ENCODE measurements around the gene WWC1.

GRCh38 chr5:168346417-168346816, 55.0 kb downstream of the WWC1 start:
- TF ChIP-seq POLR2AphosphoS5 (IDR thresholded peaks at IDR 0.05; ENCODE audit: low read depth, low read length) (no peak), POLR2A (IDR thresholded peaks at IDR 0.05; ENCODE audit: low read depth, low read length) (no peak), TAF1 (IDR thresholded peaks at IDR 0.05; ENCODE audit: low read depth, low read length) (no peak), POU2F2 (IDR thresholded peaks at IDR 0.05; ENCODE audit: low read depth, low read length) (no peak), PAX5 (IDR thresholded peaks at IDR 0.05; ENCODE audit: insufficient read depth, low read length, severe bottlenecking) (no peak), SPI1 (IDR thresholded peaks at IDR 0.05; ENCODE audit: low read depth, low read length) (no peak)

All from GM12891 (cell line).